ENCODE results near the gene STXBP1. TPM values are rescaled to one million over a fixed set of nuclear protein-coding genes. Genes with fewer than 3 reads are reported as not detected.
"Not testable (repeated sequence)": the region's sequence is repeated elsewhere in the genome, so short reads cannot be mapped to it uniquely, and the experiment has no call there.

Gene STXBP1
- polyA plus RNA-seq, 3 donors = 0.27 to 0.59 TPM; not detected in 1

DNA sequence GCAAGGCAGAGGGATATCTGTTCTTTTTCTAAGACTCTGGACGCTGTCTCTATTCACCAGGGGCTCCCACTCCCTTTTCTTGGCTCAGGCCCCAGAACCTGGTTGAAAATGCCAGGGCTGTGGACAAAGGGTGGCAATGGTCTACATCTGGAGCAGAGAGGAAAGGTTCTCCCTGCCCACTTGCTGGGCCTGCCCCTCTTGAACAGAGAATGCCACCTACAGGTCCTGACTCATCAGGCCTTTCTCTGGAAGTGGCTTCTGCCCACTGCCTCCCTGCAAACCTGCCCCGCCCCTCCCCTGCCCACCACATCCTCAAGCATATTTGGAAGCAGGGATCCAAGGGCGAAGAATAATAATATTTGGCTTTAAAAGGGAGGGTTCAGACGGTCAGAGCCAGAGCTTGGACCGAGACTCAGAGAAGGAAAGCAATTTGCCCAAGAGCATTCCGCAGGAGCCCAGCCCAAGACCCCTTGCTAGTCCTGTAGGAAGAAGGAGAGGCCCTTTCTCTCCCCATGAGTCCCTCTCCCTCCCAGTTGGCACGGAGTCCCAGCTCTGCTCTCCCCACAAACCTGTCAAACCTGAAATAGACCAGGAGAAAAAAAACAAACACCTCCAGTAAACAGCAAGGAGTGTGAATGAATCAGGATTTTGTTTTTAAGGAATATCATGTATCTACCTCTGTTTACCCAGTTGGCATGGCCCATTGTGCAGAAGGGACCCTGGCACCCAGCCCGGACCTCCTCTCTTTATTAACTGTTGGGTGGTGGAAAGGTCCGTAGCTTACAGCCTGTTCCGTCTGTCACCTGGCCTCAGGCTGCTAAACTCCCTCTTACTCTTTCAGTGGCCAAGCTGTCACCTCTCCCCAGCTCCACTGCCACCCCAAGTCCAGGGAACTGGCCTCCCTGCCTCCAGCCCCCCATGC lies 37.7 kb upstream of the STXBP1 start:
- TF ChIP-seq, protein P1, sequence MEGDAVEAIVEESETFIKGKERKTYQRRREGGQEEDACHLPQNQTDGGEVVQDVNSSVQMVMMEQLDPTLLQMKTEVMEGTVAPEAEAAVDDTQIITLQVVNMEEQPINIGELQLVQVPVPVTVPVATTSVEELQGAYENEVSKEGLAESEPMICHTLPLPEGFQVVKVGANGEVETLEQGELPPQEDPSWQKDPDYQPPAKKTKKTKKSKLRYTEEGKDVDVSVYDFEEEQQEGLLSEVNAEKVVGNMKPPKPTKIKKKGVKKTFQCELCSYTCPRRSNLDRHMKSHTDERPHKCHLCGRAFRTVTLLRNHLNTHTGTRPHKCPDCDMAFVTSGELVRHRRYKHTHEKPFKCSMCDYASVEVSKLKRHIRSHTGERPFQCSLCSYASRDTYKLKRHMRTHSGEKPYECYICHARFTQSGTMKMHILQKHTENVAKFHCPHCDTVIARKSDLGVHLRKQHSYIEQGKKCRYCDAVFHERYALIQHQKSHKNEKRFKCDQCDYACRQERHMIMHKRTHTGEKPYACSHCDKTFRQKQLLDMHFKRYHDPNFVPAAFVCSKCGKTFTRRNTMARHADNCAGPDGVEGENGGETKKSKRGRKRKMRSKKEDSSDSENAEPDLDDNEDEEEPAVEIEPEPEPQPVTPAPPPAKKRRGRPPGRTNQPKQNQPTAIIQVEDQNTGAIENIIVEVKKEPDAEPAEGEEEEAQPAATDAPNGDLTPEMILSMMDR (IDR thresholded peaks at IDR 0.05) = no peak
- Histone ChIP-seq H3K27me3 (ENCODE audit: control insufficient read depth in 2 of 2, insufficient read depth in 2 of 2, low read length in 2 of 2) (no peaks in the 10 kb centered on the region), H3K27ac (ENCODE audit: low read depth in 1 of 2, low read length in 2 of 2) (peak overlapping the region; percentile 64 to 77), H2AFZ (ENCODE audit: insufficient read depth, low read depth, low read length, poor library complexity, severe bottlenecking) (no peak overlapping the region), H3K9ac (ENCODE audit: insufficient read depth, low read length, poor library complexity, severe bottlenecking) (no peak overlapping the region), H3K36me3 (replicated peaks in 1 of 2; ENCODE audit: control insufficient read depth in 1 of 2, insufficient read depth in 2 of 2, low read length in 2 of 2) (no peaks in the 10 kb centered on the region), H4K20me1 (ENCODE audit: insufficient read depth, low read length) (no peaks in the 10 kb centered on the region), H3K4me1 (ENCODE audit: control insufficient read depth in 1 of 2, insufficient read depth in 2 of 2, low read length in 2 of 2) (peaks cover 85 to 90% of the 10 kb centered on the region in 2 donors), H3K9me3 (replicated peaks in 1 of 2; ENCODE audit: control insufficient read depth in 1 of 2, insufficient read depth in 1 of 2, low read length in 2 of 2) (no peaks in the 10 kb centered on the region), H3K79me2 (ENCODE audit: insufficient read depth, low read length) (peaks cover 46% of the 10 kb centered on the region), H3K4me2 (replicated peaks; ENCODE audit: extremely low read depth, low read length, poor library complexity, severe bottlenecking) (peak overlapping the region; percentile 57), H3K4me3 (replicated peaks in 1 of 3; ENCODE audit: low read depth in 2 of 3, low read length in 3 of 3) (peak overlapping the region in 1 of 3 experiments; percentile 31)
- Mint-ChIP-seq H3K4me3 (peak overlapping the region; percentile 51 to 68), H3K36me3 (peaks cover 6 to 13% of the 10 kb centered on the region in 2 donors), H3K27ac (peak overlapping the region; percentile 80 to 95 (median 91)), H3K27me3 (ENCODE audit: low read depth in 3 of 3) (peaks cover 0 to 2% (median 0%) of the 10 kb centered on the region in 3 donors), H3K4me1 (peaks cover 87% of the 10 kb centered on the region), H3K9me3 (no peaks in the 10 kb centered on the region)
- WGBS (ENCODE audit: insufficient coverage) = no CpG with 5 or more reads among the region's 10 CpGs
- intact Hi-C loops (cut with micrococcal nuclease) = loop anchor here in 1 of 2 donors (5.0 kb wide), 1 partner anchor 208 kb away; no protein-coding TSS in a partner anchor
- DNase-seq = peak in 2 of 3 donors; percentile 55 to 77

DNA sequence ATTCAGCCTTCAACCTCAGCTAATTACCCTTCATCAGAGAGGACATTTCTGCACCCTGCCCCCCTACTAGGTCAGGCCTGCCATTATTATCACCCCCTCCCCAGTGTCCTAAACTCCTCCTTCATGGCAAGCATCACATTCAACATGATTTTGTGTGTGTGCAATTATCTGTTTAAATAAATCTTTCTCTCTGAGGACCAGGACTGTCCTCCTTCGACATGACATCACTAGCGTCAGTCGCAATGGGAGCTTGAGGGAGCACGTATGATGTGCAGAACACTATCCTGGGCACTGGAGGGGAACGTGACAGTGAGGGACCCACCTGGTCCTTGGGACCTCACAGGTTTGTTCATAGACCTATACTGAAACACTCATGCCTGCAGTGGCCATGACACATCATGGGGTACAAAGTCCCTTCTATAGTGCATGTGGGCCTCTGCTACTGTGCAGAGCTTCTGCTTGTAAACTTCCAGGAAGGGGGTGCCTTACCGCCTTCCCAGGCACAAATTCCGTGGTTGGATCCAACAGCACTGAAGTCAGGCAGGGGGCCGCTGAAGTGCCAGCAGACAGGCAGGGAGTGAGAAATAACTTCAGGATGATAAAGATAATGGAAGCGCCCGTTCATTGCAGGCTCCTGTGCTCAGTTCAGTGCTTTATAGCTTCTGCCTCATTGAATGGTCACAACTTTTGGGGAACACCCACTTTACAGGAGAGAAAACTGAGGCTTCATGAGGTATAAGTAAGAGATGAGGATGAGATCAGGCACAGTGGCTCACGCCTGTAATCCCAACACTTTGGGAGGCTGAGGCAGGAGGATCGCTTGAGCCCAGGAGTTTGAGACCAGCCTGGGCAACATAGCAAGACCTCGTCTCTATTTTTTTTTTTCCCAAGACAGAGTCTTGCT lies 36.0 kb upstream of the STXBP1 start:
- no peak overlapping the region for H3K4me3 Mint-ChIP-seq
- H3K9ac ChIP-seq (ENCODE audit: insufficient read depth, low read length, poor library complexity, severe bottlenecking) = no peak overlapping the region
- TF ChIP-seq, protein P1 (IDR thresholded peaks at IDR 0.05) = no peak
- H3K36me3 Mint-ChIP-seq = peaks cover 10 to 17% of the 10 kb centered on the region in 2 donors
- no peaks in the 10 kb centered on the region for H3K27me3 ChIP-seq (ENCODE audit: control insufficient read depth in 2 of 2, insufficient read depth in 2 of 2, low read length in 2 of 2)
- 93% methylated on average over 13 of the region's 13 CpGs for WGBS (ENCODE audit: insufficient coverage)
- peaks cover 59% of the 10 kb centered on the region for H3K79me2 ChIP-seq (ENCODE audit: insufficient read depth, low read length)
- peaks cover 90% of the 10 kb centered on the region for H3K4me1 Mint-ChIP-seq
- H3K4me1 ChIP-seq (ENCODE audit: control insufficient read depth in 1 of 2, insufficient read depth in 2 of 2, low read length in 2 of 2) = peaks cover 85 to 90% of the 10 kb centered on the region in 2 donors
- H3K36me3 ChIP-seq (replicated peaks in 1 of 2; ENCODE audit: control insufficient read depth in 1 of 2, insufficient read depth in 2 of 2, low read length in 2 of 2) = no peaks in the 10 kb centered on the region
- no peaks in the 10 kb centered on the region for H3K9me3 ChIP-seq (replicated peaks in 1 of 2; ENCODE audit: control insufficient read depth in 1 of 2, insufficient read depth in 1 of 2, low read length in 2 of 2)
- peak overlapping the region; percentile 17 for H3K4me2 ChIP-seq (replicated peaks; ENCODE audit: extremely low read depth, low read length, poor library complexity, severe bottlenecking)
- peak overlapping the region; percentile 59 to 64 for H3K27ac ChIP-seq (ENCODE audit: low read depth in 1 of 2, low read length in 2 of 2)
- no peak overlapping the region for H2AFZ ChIP-seq (ENCODE audit: insufficient read depth, low read depth, low read length, poor library complexity, severe bottlenecking)
- no peaks in the 10 kb centered on the region for H3K9me3 Mint-ChIP-seq
- H3K27ac Mint-ChIP-seq = peak overlapping the region; percentile 55 to 95 (median 91)
- no peak overlapping the region for H3K4me3 ChIP-seq (replicated peaks in 1 of 3; ENCODE audit: low read depth in 2 of 3, low read length in 3 of 3)
- DNase-seq = no peak
- H4K20me1 ChIP-seq (ENCODE audit: insufficient read depth, low read length) = no peaks in the 10 kb centered on the region
- H3K27me3 Mint-ChIP-seq (ENCODE audit: low read depth in 3 of 3) = peaks cover 0 to 2% (median 0%) of the 10 kb centered on the region in 3 donors
- intact Hi-C loops (cut with micrococcal nuclease) = no loop called here

DNA sequence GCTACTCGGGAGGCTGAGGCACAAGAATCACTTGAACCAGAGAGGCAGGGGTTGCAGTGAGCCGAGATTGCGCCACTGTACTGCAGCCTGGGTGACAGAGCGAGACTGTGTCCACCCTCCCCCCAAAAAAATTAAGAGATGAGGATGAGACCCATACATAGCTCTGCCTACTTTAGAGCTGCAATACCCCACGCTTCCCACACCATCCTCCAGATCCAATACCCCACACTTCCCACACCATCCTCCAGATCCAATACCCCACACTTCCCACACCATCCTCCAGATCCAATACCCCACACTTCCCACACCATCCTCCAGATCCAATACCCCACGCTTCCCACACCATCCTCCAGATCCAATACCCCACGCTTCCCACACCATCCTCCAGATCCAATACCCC lies 34.9 kb upstream of the STXBP1 start:
- intact Hi-C loops (cut with micrococcal nuclease); H3K27me3 ChIP-seq (ENCODE audit: control insufficient read depth in 2 of 2, insufficient read depth in 2 of 2, low read length in 2 of 2); H3K36me3 ChIP-seq (replicated peaks in 1 of 2; ENCODE audit: control insufficient read depth in 1 of 2, insufficient read depth in 2 of 2, low read length in 2 of 2); H3K9me3 ChIP-seq (replicated peaks in 1 of 2; ENCODE audit: control insufficient read depth in 1 of 2, insufficient read depth in 1 of 2, low read length in 2 of 2); H3K27me3 Mint-ChIP-seq (ENCODE audit: low read depth in 3 of 3); H4K20me1 ChIP-seq (ENCODE audit: insufficient read depth, low read length); H3K9ac ChIP-seq (ENCODE audit: insufficient read depth, low read length, poor library complexity, severe bottlenecking); H2AFZ ChIP-seq (ENCODE audit: insufficient read depth, low read depth, low read length, poor library complexity, severe bottlenecking); H3K4me3 Mint-ChIP-seq; DNase-seq; H3K9me3 Mint-ChIP-seq: not testable (repeated sequence)
- H3K4me1 ChIP-seq (ENCODE audit: control insufficient read depth in 1 of 2, insufficient read depth in 2 of 2, low read length in 2 of 2) = peaks cover 89 to 90% of the 10 kb centered on the region in 2 donors
- H3K36me3 Mint-ChIP-seq = peaks cover 12 to 15% of the 10 kb centered on the region in 2 donors
- H3K4me3 ChIP-seq (replicated peaks in 1 of 3; ENCODE audit: low read depth in 2 of 3, low read length in 3 of 3) = peak overlapping the region in 1 of 3 experiments; percentile 74
- peaks cover 59% of the 10 kb centered on the region for H3K79me2 ChIP-seq (ENCODE audit: insufficient read depth, low read length)
- peaks cover 89% of the 10 kb centered on the region for H3K4me1 Mint-ChIP-seq
- H3K27ac ChIP-seq (ENCODE audit: low read depth in 1 of 2, low read length in 2 of 2) = peak overlapping the region in 1 of 2 donors; percentile 99
- H3K27ac Mint-ChIP-seq = peak overlapping the region in 5 of 7 donors; percentile 21 to 100 (median 63)
- WGBS (ENCODE audit: insufficient coverage) = 43% methylated on average over 4 of the region's 7 CpGs
- H3K4me2 ChIP-seq (replicated peaks; ENCODE audit: extremely low read depth, low read length, poor library complexity, severe bottlenecking) = peak overlapping the region; percentile 34
